B cell (primary cell): ENCODE data around the gene ZNF280C.

ENCODE experiments used
- EZH2 ChIP-seq: IDR thresholded peaks from 2 replicates; pipeline ENCODE4 v1.6.1; 2012; ENCODE audit warnings: borderline replicate concordance, low read depth, mild to moderate bottlenecking, moderate library complexity, low read length; ENCODE audit not compliant: insufficient read depth, poor library complexity, severe bottlenecking
- TF ChIP-seq, protein P1 (sequence below): fragments of 200-600 bp; IDR thresholded peaks from one replicate; pipeline ENCODE4 v1.8.0; 2022; ENCODE audit warnings: antibody characterized with exemption, mild to moderate bottlenecking

DNA sequence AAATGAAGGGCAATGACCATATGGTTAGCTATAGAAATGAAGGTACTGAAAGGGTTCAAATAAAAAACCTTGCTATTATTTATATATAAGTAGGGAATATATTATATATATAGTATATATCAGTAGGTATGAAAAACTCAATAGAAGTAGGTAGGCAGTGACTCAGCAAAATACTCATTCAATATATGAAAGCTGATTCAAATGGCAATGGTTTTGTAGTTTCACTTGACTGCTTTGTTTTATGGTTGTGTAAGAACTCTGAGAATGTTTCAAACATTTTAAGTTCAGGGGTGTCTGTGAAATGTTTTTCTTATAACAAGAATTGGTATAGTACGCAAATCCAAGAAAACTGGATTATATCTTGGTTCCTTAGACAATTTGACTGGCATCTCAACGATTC is 4.1 kb downstream of the ZNF280C start:
- TF ChIP-seq, protein P1, sequence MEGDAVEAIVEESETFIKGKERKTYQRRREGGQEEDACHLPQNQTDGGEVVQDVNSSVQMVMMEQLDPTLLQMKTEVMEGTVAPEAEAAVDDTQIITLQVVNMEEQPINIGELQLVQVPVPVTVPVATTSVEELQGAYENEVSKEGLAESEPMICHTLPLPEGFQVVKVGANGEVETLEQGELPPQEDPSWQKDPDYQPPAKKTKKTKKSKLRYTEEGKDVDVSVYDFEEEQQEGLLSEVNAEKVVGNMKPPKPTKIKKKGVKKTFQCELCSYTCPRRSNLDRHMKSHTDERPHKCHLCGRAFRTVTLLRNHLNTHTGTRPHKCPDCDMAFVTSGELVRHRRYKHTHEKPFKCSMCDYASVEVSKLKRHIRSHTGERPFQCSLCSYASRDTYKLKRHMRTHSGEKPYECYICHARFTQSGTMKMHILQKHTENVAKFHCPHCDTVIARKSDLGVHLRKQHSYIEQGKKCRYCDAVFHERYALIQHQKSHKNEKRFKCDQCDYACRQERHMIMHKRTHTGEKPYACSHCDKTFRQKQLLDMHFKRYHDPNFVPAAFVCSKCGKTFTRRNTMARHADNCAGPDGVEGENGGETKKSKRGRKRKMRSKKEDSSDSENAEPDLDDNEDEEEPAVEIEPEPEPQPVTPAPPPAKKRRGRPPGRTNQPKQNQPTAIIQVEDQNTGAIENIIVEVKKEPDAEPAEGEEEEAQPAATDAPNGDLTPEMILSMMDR, result no peak
- TF ChIP-seq EZH2, result no peak
